Activated B cell treated with CpG ODN at 0.5 μM for 24 hours (primary cell): Measurements from ENCODE around the gene CNTN6. TPM values are rescaled to one million over a fixed set of nuclear protein-coding genes. Genes with fewer than 3 reads are reported as not detected.

Source experiments
- ATAC-seq: fragments of 200-7000 bp; cut with Tn5 transposase; one replicate; pipeline ENCODE4 v1.10.0; 2021; ENCODE audit warnings: low read depth, mild to moderate bottlenecking, moderate library complexity
- CTCF ChIA-PET: fragments of 350-600 bp; sonication (Branson Sonifier 250); formaldehyde crosslinking; loops from one replicate; lab custom pipeline; 2021; ENCODE audit warnings: antibody characterized with exemption; lab: Charles Lee
- POLR2A ChIA-PET: fragments of 350-600 bp; sonication (Branson Sonifier 250); formaldehyde crosslinking; loops from one replicate; lab custom pipeline; 2021; ENCODE audit warnings: antibody characterized with exemption; lab: Charles Lee
- DNase-seq: peaks from one replicate; pipeline ENCODE4 v3.0.0; 2022
- H3K27ac Mint-ChIP-seq: one replicate; pipeline ENCODE4 v1.8.0; 2020; ENCODE audit warnings: mixed read lengths
- H3K27me3 Mint-ChIP-seq: one replicate; pipeline ENCODE4 v1.8.0; 2021; ENCODE audit warnings: mixed read lengths
- H3K36me3 Mint-ChIP-seq: one replicate; pipeline ENCODE4 v1.8.0; 2021; ENCODE audit warnings: low read depth, mixed read lengths
- H3K4me1 Mint-ChIP-seq: one replicate; pipeline ENCODE4 v1.8.0; 2021; ENCODE audit warnings: mixed read lengths
- H3K4me3 Mint-ChIP-seq: one replicate; pipeline ENCODE4 v1.8.0; 2020; ENCODE audit warnings: mild to moderate bottlenecking, mixed read lengths
- H3K9me3 Mint-ChIP-seq: one replicate; pipeline ENCODE4 v1.8.0; 2020; ENCODE audit warnings: mixed read lengths
- CTCF ChIP-seq: fragments of 200-600 bp; IDR thresholded peaks from one replicate; pipeline ENCODE4 v1.8.0; 2022; ENCODE audit warnings: antibody characterized with exemption, mild to moderate bottlenecking
- intact Hi-C: fragments of 100-400 bp; cut with micrococcal nuclease; formaldehyde crosslinking; loops from one replicate; pipeline ENCODE4 v1.15.1; 2024
- total RNA-seq: library from RNA; stranded (reverse); gene quantifications from 2 replicates; pipeline ENCODE4 v1.2.3, GENCODE V29; 2022

The CNTN6 gene
- total RNA-seq, 1 donor from 2014 or later, result not detected

- ChIA-PET CTCF (no interaction called here), POLR2A (no interaction called here)
- ATAC-seq, result no peak
- Mint-ChIP-seq H3K36me3 (no peaks in the 10 kb centered on the region), H3K9me3 (peaks cover 2% of the 10 kb centered on the region), H3K27me3 (no peaks in the 10 kb centered on the region), H3K4me3 (no peak overlapping the region), H3K4me1 (no peaks in the 10 kb centered on the region), H3K27ac (no peak overlapping the region)
- intact Hi-C loops, result loop anchor here (10.0 kb wide), 1 partner anchor 1742 kb away; no protein-coding TSS in a partner anchor
- no peak for TF ChIP-seq CTCF
- DNase-seq, result no peak
Observed at GRCh38 chr3:1272546-1273265, 179.9 kb downstream of the CNTN6 start.

DNA sequence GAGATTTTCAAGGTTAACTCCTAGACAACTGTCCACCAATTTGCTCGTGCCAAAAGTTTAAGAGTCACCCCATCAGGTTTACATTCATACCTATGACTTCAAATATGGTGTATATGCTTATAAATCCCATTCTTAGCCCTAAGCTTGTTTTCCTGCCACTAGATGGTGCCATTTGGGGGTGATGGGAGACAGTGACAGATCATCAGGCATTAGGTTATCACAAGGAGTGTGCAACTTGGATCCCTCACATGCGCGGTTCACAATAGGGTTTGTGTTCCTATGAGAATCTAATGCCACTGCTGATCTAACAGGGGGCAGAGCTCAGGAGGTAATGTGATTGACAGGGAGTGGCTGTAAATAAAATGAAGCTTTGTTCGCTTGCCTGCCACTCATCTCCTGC is 182.7 kb downstream of the CNTN6 start:
- Mint-ChIP-seq H3K36me3 (no peaks in the 10 kb centered on the region), H3K9me3 (no peaks in the 10 kb centered on the region), H3K27me3 (no peaks in the 10 kb centered on the region), H3K4me3 (no peak overlapping the region), H3K27ac (no peak overlapping the region), H3K4me1 (no peaks in the 10 kb centered on the region)
- ATAC-seq (no peak), DNase-seq (no peak)
- intact Hi-C loops, result loop anchor here (5.0 to 10.0 kb wide), 2 partner anchors 1647 to 1739 kb away; no protein-coding TSS in a partner anchor
- POLR2A ChIA-PET, result no interaction called here
- CTCF ChIA-PET, result no interaction called here
- TF ChIP-seq CTCF, result no peak

- CTCF ChIA-PET, result no interaction called here
- no peak for TF ChIP-seq CTCF
- intact Hi-C loops, result no loop called here
- no peak for DNase-seq
- Mint-ChIP-seq H3K9me3 (no peaks in the 10 kb centered on the region), H3K27ac (no peak overlapping the region), H3K27me3 (no peaks in the 10 kb centered on the region), H3K4me1 (no peaks in the 10 kb centered on the region), H3K4me3 (no peak overlapping the region), H3K36me3 (no peaks in the 10 kb centered on the region)
- no peak for ATAC-seq
- POLR2A ChIA-PET, result no interaction called here
Observed at GRCh38 chr3:1287815-1288214, 195.0 kb downstream of the CNTN6 start.

GRCh38 chr3:1288805-1289494 is 196.1 kb downstream of the CNTN6 start:
- CTCF ChIA-PET, result no interaction called here
- intact Hi-C loops, result no loop called here
- DNase-seq, result no peak
- TF ChIP-seq CTCF, result no peak
- H3K27ac Mint-ChIP-seq, result no peak overlapping the region
- H3K4me1 Mint-ChIP-seq, result no peaks in the 10 kb centered on the region
- no peak overlapping the region for H3K4me3 Mint-ChIP-seq
- no peaks in the 10 kb centered on the region for H3K27me3 Mint-ChIP-seq
- H3K9me3 Mint-ChIP-seq, result no peaks in the 10 kb centered on the region
- no peaks in the 10 kb centered on the region for H3K36me3 Mint-ChIP-seq
- POLR2A ChIA-PET, result no interaction called here
- no peak for ATAC-seq

- Mint-ChIP-seq H3K9me3 (no peaks in the 10 kb centered on the region), H3K4me3 (no peak overlapping the region), H3K4me1 (no peaks in the 10 kb centered on the region), H3K36me3 (no peaks in the 10 kb centered on the region), H3K27ac (no peak overlapping the region), H3K27me3 (no peaks in the 10 kb centered on the region)
- TF ChIP-seq CTCF, result no peak
- no peak for ATAC-seq
- ChIA-PET CTCF (no interaction called here), POLR2A (no interaction called here)
- intact Hi-C loops, result no loop called here
- no peak for DNase-seq
Observed at GRCh38 chr3:1292571-1293071, 199.8 kb downstream of the CNTN6 start.
